ENCODE results near the gene SLC6A17.

The SLC6A17 gene

GRCh38 chr1:110225212-110225611 is 74.9 kb downstream of the SLC6A17 start:
- ATAC-seq, result no peak
- TF ChIP-seq POU6F1 (CRISPR knock-in tag; IDR thresholded peaks at IDR 0.05; ENCODE audit: borderline replicate concordance, low read depth) (no peak), CSRNP3 (CRISPR knock-in tag; IDR thresholded peaks at IDR 0.05) (no peak), ISL1 (CRISPR knock-in tag; IDR thresholded peaks at IDR 0.05) (no peak), PPARA (CRISPR knock-in tag; IDR thresholded peaks at IDR 0.05; ENCODE audit: borderline replicate concordance) (no peak), BACH2 (CRISPR knock-in tag; IDR thresholded peaks at IDR 0.05; ENCODE audit: borderline replicate concordance) (no peak)

- no peak for ATAC-seq
- TF ChIP-seq CSRNP3 (CRISPR knock-in tag; IDR thresholded peaks at IDR 0.05), result no peak
Observed at GRCh38 chr1:110225756-110226404, 75.6 kb downstream of the SLC6A17 start.

- no peak for ATAC-seq
- no peak for TF ChIP-seq ZFP3 (CRISPR knock-in tag; IDR thresholded peaks at IDR 0.05)
- no peak for TF ChIP-seq TOX (CRISPR knock-in tag; IDR thresholded peaks at IDR 0.05; ENCODE audit: borderline replicate concordance)
- no peak for TF ChIP-seq ARNTL (CRISPR knock-in tag; IDR thresholded peaks at IDR 0.05; ENCODE audit: borderline replicate concordance, low read depth)
- no peak for TF ChIP-seq GLIS3 (CRISPR knock-in tag; IDR thresholded peaks at IDR 0.05)
- no peak for TF ChIP-seq ESRRG (CRISPR knock-in tag; IDR thresholded peaks at IDR 0.05)
- no peak for TF ChIP-seq ZC3H10 (CRISPR knock-in tag; IDR thresholded peaks at IDR 0.05)
- no peak for TF ChIP-seq SNAI2 (CRISPR knock-in tag; IDR thresholded peaks at IDR 0.05)
- TF ChIP-seq ZNF565 (CRISPR knock-in tag; conservative IDR thresholded peaks at IDR 0.05; ENCODE audit: low read depth), result no peak
- no peak for TF ChIP-seq ZNF8 (CRISPR knock-in tag; IDR thresholded peaks at IDR 0.05)
- no peak for TF ChIP-seq PPARA (CRISPR knock-in tag; IDR thresholded peaks at IDR 0.05; ENCODE audit: borderline replicate concordance)
- no peak for TF ChIP-seq ZNF70 (CRISPR knock-in tag; IDR thresholded peaks at IDR 0.05)
- TF ChIP-seq BACH2 (CRISPR knock-in tag; IDR thresholded peaks at IDR 0.05; ENCODE audit: borderline replicate concordance), result no peak
- no peak for TF ChIP-seq RARB (CRISPR knock-in tag; IDR thresholded peaks at IDR 0.05)
- no peak for TF ChIP-seq CREB5 (CRISPR knock-in tag; IDR thresholded peaks at IDR 0.05; ENCODE audit: low read depth)
- no peak for TF ChIP-seq OSR1 (CRISPR knock-in tag; IDR thresholded peaks at IDR 0.05)
- no peak for TF ChIP-seq PATZ1 (CRISPR knock-in tag; IDR thresholded peaks at IDR 0.05; ENCODE audit: borderline replicate concordance)
- TF ChIP-seq CSRNP3 (CRISPR knock-in tag; IDR thresholded peaks at IDR 0.05), result no peak
- no peak for TF ChIP-seq ZFP30 (CRISPR knock-in tag; IDR thresholded peaks at IDR 0.05)
- no peak for TF ChIP-seq TCF4 (CRISPR knock-in tag; IDR thresholded peaks at IDR 0.05; ENCODE audit: borderline replicate concordance)
Observed at GRCh38 chr1:110227774-110228173, 77.5 kb downstream of the SLC6A17 start.
